HG02970 (cell line): ENCODE data around the gene MAP2K2.
"Not testable (repeated sequence)": the region's sequence is repeated elsewhere in the genome, so short reads cannot be mapped to it uniquely, and the experiment has no call there.

Experiments used
- ATAC-seq: cut with Tn5 transposase; IDR thresholded peaks from one replicate; pipeline ENCODE4 v1.9.1; 2021; ENCODE audit warnings: mild to moderate bottlenecking, moderate library complexity, moderate number of reproducible peaks; ENCODE audit not compliant: unreplicated experiment, low FRiP score

MAP2K2 gene

DNA sequence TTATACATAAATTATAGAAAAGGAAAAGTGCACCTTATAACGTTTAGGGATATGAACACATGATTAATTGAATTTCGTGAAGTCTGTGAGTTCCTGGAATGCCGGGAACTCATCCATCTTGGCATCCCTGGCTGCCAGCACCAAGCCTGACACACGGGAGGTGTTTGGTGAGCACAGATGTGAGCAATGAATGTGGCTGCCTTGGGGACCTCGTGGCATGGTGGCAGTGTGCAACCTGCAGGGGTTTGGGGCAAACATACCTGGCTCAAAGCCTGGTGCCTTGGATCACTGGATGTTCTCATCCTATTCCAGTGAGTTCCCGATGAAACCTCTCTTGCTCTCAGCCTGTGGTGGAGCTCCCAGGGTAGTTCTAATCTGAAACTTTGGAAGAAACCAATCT lies 10.4 kb upstream of the MAP2K2 start:
- no peak for ATAC-seq

DNA sequence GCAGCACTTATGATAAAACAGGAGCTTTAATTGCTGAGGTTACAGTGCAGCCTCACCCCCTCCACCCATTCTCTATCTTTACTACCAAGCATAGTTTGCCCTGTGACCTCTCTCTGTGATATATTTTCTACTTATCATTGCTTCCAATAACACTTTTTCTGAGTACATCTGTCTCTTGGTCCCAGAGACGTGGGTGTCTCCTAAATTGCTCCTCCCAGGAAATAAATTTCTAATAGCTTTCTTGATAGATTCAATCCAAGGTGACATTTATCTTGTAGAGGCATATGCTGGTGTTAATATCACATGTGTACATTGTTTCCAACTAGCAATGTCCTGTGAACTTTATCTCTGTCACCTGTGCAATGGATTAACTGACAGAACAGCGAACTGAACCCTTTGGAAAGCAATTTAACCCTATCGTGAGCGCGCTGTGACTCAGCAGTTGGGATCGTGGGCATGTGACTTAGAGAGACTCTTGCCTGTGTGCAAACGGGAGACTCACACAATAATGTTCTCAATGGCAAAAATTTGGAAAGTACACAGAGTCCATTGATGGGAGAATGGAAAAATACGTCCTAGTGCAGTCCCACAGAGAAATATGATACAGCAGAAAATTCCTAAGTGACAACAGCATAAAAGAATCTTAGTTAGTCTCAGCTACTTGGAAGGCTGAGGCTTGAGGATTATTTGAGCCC lies 7.0 kb upstream of the MAP2K2 start:
- no peak for ATAC-seq

DNA sequence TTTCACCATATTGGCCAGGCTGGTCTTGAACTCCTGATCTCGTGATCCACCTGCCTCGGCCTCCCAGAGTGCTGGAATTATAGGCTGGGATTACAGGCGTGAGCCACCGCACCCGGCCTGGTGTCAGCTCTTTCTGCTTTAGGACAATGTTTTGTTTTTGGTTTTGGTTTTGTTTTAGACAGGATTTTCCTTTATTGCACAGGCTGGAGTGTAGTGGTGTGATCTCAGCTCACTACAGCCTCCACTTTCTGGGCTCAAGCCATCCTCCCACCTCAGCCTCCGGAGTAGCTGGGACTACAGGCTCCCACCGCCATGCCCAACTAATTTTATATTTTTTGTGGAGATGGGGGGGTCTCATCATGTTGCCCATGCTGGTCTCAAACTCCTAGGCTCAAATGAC lies 5.1 kb upstream of the MAP2K2 start:
- not testable (repeated sequence) for ATAC-seq

DNA sequence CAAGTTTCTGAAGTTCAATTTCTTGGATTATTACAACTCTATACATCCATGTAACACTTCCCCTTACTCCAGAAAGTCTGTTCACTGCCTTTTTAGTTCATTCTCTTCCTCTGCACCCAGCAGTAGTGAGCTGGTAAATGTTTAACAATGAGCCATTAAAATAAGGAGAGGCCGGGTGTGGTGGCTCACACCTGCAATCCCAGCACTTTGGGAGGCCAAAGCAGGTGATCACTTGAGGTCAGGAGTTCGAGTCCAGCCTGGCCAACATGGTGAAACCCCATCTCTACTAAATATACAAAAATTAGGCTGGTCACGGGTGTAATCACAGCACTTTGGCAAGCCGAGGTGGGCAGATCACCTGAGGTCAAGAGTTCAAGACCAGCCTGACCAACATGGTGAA lies 3.4 kb upstream of the MAP2K2 start:
- ATAC-seq = not testable (repeated sequence)

DNA sequence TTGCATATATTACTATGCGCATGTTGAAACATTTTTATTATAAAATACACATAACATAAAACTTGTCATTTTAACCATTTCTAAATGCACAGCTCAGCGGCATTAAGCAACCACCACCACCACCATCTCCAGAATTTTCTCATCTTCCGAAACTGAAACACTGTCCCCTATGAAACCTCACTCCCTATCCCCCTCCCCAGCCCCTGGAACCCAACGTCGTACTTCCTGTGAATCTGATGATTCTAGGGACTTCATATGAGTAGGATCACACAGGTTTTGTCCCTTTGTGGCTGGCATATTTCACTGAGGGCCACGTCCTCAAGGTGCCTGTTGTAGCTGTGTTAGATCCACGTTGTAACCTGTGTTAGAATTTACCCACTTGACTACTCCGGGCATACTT lies 716 bp upstream of the MAP2K2 start:
- ATAC-seq = no peak

DNA sequence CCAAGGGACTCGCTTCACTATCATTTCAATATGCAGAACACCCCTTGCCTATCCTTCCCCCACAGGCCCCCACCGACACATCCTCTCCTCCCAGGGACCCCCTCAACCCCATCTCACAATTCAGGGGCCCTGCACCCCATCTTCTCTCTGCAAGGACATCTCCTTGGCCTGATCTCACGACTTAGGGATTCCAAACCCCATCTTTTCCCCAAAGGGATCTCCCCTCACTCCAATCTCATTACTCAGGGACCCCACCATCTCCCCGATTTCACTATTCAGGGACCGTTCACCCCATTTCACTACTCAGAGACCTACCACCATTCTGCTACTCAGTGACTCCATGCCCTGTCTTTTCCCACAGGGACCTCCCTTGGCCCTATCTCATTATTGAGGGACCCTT lies 1.4 kb downstream of the MAP2K2 start:
- no peak for ATAC-seq

DNA sequence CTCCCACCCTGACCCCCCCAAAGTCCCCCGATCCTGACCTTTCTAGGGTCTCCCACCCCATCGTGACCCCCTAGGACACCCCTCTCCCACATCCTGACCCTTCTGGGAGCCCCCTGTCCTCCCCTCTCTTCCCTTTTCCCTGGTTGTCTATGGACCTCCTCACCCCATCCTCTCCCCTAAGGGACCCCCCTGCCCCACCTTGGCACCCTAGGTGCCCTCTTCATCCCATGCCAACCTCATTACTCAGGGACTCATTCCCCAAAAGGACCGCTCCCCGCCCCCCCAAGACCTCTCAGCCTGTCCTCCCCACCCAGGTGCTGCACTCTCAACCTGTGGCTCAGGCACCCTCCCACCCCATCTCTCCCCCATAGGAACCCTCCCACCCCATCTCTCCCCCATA lies 2.1 kb downstream of the MAP2K2 start:
- no peak for ATAC-seq

DNA sequence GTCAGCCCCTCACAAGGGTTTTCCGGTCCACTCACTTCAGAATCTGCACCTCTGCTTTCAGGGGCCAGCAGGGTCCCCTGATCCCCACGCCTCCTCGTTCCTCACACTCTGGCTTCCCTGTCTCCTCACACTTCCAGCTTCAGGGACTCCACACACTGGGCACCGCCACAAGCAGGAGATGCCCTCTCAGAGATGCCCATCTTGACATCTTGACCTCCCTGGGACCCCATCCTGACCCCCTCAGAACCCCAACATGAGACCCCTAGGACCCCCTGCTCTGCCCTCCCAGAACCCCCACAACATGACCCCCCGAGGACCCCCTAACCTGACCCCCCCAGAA lies 2.7 kb downstream of the MAP2K2 start:
- ATAC-seq = no peak

DNA sequence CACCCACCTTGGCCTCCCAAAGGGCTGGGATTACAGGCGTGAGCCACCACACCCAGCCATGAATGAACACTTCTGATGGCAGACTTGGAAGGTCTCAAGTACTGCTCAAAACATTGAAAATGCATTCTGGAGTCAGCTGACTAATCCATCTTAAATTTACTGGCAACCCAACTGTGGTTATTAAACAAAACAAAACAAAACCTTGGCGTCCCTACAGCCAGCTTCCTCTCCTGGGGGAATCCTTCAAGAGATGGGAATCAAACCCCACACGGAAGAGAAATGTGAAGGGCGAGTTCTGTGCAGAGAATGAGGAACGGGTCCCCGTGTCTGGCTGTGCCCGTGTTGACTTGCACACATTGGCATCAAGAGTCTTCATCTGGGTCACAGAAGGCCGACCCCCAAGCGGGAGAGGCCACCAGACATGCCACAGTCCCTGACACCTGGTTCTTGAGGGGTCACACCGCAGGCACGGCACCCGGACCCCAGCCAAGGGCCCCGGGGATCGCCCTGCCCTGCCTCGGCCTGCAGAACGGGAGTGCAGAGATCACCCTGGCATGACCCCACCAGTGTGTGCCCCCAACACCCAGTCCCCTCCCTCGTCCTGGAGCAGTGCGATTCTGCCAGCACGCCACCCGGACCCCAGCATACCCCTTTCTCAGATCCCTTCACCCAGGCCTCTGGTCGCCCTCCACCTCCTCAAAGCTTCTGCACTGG lies 3.2 kb downstream of the MAP2K2 start:
- ATAC-seq = no peak

DNA sequence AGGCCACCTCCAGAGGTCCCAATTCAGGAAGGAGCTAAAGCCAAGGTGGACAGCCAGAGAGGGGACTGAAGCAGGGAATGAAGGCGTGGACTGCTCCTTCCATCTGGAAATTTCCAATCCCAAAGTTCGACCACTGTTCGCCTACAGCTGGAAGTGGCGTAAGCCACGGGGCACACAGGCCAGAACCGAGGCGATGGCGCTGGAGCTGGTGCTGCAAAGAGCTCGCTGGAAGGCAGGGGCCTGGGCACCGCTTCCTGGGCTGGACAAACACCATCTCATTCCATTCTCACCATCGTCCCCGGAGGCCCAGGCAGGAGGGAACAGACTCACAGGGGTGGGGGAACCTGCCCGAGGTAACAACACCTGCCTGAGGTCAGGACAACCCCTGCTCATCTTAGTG lies 4.2 kb downstream of the MAP2K2 start:
- ATAC-seq = no peak

DNA sequence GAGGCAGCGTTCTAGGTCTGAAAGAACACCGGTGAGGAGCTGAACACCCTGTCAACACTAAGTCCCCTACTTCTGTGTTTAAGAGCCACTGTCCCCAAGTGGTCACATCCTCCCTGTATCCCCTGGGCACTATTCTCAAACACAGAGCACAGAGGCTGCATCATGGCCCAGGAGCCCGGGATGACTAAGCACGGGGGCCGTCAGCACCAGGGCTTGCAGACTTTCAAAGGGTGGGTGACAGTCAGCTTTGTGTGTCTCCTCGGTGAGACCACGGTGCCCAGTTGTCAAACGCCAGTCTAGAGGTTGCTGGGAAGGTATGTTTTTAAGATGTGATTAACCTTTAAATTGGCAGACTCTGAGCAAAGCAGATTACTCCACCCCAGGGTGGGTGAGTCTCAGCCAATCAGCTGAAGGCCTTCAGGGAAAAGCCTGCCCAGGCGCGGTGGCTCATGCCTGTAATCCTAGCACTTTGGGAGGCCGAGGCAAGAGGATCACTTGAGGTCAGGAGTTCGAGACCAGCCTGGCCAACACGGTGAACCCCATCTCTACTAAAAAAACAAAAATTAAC lies 8.0 kb downstream of the MAP2K2 start:
- ATAC-seq = no peak

DNA sequence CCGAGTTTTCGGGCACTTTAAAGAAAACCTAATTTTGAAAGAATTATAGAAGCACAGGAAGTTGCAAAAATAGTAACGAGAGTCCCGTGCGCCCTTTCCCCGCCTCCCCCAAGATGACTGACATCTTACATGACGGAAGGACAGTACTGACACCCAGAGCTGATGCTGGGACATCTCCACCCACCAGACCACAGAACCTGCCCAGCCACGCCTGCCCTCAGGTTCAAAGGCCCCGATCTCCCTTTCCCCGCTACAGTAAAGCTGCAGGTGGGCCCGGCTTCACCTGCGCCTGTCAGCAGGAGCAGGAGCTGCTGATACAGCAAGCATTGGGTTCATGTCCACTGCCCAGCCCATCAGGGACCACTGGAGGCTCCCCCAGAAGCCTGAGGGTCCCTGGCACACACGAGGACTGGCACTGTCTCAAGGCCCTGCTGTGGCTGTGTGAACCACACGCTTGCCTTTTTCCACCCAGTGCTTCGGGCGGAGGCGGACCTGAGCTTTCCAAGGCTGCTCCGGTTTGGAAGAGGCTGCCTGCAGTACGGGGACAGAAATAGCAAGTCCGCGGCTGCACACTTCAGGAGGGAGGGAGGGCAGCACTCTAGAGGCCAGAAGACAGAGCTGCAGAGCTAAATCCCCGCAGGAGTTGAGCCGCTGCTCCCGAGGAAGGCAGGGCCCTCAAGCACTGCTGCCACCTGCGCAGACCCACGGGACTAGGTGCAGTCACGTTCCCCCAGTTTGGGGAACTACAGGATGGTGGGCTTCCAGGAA lies 8.7 kb downstream of the MAP2K2 start:
- ATAC-seq = no peak

DNA sequence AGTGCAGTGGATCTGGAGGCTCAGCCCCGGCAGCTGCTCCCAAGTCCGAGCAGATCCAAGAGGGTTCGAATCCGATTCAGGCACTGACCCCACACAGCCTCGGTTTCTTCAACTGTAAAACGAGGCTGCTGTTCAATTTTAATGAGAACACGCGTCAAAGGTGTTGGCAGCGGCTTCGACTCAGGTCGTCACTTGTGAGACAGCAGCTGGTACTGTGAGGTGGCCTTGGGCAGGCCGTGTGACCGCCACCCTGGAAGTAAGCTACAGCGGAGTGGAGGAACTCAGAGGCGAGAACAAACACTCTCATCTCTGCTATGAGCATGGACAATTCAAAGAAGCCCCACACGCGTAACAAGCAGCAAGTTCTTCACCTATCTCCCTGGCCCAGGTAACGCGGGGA lies 9.7 kb downstream of the MAP2K2 start:
- no peak for ATAC-seq

DNA sequence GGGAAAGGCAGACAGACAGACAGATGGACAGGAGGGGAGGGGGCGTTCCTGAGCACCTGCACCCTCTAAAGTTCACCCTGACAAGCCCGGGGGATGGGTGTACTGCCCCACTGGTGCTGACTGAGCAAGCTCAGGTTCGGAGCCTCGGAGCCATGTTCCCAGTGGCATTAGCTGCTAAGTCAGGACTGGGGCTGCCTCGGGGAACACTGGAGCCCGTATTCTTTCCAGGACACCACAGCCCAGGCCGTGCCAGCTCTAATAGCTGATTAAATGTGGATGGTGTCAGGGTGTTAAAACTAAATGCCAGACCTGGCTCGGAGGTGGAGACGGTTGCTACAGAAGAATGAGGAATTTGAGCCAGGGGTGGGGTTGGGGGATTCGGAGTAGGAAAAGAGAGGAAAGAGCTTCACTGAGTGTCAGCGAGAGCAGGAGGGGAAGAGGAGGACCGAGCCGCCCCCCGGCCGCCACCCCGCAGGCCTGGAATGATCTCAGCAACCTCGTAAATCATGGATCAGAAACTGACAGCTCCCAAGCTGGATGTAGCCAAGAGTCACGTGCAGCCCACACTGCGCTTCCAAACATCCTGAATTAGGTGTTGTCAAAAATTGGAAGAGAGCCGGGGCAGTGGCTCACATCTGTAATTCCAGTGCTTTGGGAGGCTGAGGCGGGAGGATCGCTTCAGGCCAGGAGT lies 10.4 kb downstream of the MAP2K2 start:
- ATAC-seq = no peak

DNA sequence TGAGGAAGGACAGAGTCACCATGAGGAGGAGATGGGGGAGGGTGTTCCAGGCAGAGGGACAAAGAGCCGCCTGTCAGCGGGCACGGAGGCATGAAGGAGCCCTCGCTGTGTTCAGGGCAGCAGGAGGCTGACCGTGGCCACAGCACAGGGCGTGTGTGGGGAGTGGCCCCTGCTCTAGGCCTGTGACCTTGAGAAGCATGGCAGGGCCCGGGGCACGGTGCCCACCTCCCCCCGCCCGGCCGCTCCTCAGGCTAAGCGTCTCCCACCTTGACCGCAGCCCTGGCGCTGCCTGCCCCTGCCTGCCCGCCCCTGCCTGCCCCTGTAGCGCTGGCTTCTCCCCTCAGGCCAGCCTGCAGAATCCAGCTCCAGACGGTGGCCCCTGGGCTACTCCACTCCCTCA lies 11.6 kb downstream of the MAP2K2 start:
- no peak for ATAC-seq

DNA sequence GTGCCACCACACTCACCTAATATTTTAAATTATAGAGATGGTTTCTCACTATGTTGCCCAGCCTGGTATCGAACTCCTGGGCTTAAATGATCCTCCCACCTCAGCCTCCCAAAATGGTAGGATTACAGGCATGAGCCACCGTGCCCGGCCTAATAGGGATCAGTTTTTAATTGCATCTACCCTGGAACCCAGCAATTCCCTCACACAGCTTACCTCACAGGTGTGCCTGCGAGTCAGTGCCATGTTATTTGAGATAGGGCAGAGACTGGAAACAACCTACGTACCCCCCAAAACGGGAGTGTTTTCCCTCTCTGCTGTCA lies 14.3 kb downstream of the MAP2K2 start:
- no peak for ATAC-seq

DNA sequence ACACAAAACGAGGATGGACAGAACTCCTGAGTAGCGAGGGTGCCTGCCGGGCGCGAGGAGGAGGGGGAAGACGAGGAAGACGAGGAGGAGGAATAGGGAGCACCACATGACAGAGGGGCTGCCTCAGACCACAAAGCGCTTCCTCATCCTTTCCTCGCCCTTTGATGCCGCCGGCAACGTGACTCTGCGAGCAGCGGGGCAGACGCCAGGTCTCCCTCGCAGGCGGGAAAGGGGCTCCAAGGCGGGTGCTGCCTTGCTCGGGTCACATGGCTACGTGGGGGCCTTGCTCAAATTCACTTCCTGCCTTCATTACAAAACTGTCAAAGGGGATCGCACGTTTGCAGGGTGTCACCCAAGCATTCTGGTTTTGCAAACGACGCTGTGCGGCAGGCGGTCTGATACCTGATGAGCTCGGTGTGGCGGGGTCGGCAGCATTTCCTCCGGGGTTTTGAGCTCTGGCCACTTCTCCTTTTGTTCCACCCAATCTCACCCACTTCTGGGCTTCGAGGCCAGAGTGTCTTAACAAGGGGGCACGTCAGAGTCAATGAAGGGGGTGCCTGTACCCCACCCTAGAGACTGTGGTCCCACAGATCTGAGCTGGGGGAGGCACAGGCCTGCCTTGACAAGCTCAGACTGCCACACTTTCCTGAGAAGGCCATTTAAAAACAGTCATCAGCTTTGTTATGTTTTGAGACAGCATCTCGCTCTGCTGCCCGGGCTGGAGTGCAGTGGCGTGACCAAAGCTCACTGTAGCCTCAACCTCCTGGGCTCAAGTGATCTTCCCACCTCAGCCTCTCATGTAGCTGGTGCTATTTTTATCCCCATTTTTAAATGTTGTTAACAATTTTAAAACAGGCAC lies 14.9 kb downstream of the MAP2K2 start:
- no peak for ATAC-seq

DNA sequence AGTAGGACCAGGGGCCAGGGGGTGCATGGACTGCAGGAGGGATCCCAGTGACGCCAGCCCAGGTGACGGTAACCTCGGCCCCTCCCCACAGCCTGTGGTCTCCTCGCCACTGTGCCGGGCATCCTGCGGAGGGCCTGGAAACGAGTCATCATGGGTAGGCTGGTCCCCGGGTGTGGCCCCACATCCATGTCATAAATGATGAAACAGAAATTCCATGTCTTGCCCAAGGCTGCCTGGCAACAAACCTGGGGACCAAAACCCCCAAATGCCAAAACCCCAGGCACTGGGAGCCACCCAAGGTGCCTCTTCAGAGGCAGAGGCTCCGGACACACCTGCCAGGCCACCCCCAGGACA lies 20.9 kb downstream of the MAP2K2 start:
- ATAC-seq = no peak

DNA sequence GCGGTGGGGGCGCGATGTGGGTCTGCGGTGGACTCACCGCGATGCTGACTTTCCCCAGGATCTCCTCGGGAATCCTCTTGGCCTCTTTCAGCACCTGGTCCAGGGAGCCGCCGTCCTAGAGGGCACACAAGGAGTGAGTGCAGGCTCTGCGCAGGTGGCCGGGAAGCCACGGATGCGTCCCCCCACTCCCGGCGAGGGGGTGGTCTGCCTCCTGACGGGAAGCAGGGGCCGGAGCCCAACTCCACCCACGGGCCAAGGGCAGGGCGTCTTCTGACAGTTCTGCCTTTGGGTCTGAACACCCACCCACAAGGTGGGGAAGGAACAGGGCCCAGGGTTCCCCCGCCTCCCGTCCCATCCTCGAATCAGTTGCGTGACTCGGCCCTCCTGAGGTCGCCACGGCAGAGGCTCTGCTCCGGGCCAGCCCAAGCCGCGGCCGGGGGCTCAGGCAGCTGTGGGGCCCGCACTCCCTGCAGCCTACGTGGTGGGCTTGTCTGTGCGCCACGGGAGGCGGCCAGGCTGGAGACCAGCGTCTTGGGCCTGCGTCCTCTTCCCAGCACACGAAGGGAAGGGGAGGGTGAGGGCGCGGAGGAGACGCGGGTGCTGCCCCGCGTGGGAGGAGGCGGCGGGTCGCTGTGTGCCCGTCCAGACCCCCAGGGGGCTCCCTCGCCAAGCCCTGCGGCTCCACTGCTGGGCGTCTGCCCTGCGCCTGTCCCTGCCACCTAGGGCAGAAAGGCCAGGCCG lies 21.4 kb downstream of the MAP2K2 start:
- no peak for ATAC-seq

DNA sequence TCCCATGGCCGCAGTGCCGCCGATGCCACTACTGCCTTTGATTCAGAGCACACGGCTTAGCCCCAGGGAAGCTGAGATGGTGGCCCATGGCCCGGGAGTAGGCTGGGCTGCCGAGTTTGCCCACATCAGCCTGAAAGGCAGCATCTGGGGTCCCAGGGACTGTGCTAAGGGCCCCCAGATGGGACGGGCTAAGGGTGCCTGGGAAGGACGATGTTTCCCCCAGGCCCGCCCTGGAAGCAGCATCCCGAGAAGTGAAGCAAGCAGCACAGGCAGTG lies 22.5 kb downstream of the MAP2K2 start:
- ATAC-seq = no peak
